Lung (tissue), 13 donors: Measurements from ENCODE around the gene TRIM52. TPM values are rescaled to one million over a fixed set of nuclear protein-coding genes. Genes with fewer than 3 reads are reported as not detected.
A peak's percentile ranks its signal among the peaks of the same experiment; 100 is the strongest.

Source experiments
- ATAC-seq: fragments of 200-7000 bp; cut with Tn5 transposase; one replicate; pipeline ENCODE4 v1.9.1; 2020; ENCODE audit warnings: moderate number of reproducible peaks; ENCODE audit not compliant: insufficient read depth, low FRiP score
- DNase-seq, 3 donors: peaks; one replicate each; pipeline ENCODE4 v3.0.0-alpha.2; 2013 to 2017
- H3K27ac ChIP-seq, 2 donors: one replicate each; pipeline ENCODE4 v1.5.1; 2013; ENCODE audit warnings: mild to moderate bottlenecking in 2 of 2, moderate library complexity in 2 of 2, control low read depth in 1 of 2, inconsistent platforms in 1 of 2, low read depth in 1 of 2, low read length in 1 of 2
- H3K27me3 ChIP-seq, 3 donors: one replicate each; pipeline ENCODE4 v1.5.1; 2013; ENCODE audit warnings: low read length in 2 of 3; ENCODE audit not compliant: control insufficient read depth in 3 of 3, insufficient read depth in 3 of 3
- H3K36me3 ChIP-seq, 4 donors: one replicate each; pipeline ENCODE4 v1.5.1; 2013; ENCODE audit warnings: low read length in 4 of 4, mild to moderate bottlenecking in 1 of 4, moderate library complexity in 1 of 4; ENCODE audit not compliant: control insufficient read depth in 4 of 4, insufficient read depth in 4 of 4
- H3K4me1 ChIP-seq, 5 donors: one replicate each; pipeline ENCODE4 v1.5.1; 2013; ENCODE audit warnings: low read length in 5 of 5, mild to moderate bottlenecking in 2 of 5, moderate library complexity in 1 of 5; ENCODE audit not compliant: control insufficient read depth in 5 of 5, insufficient read depth in 5 of 5
- H3K4me3 ChIP-seq: one replicate; pipeline ENCODE4 v1.5.1; 2013; ENCODE audit warnings: mild to moderate bottlenecking, control low read depth, moderate library complexity
- H3K9ac ChIP-seq, 2 donors: one replicate each; pipeline ENCODE4 v1.5.1; 2013; ENCODE audit warnings: low read length in 2 of 2, control low read depth in 1 of 2; ENCODE audit not compliant: insufficient read depth in 1 of 2
- H3K9me3 ChIP-seq, 4 donors: one replicate each; pipeline ENCODE4 v1.5.1; 2013; ENCODE audit warnings: low read length in 3 of 4, mild to moderate bottlenecking in 1 of 4, moderate library complexity in 1 of 4; ENCODE audit not compliant: control insufficient read depth in 4 of 4, insufficient read depth in 3 of 4
- CTCF ChIP-seq: IDR thresholded peaks from 2 replicates; pipeline ENCODE4 v1.5.1; 2012; ENCODE audit warnings: mild to moderate bottlenecking; ENCODE audit errors: control extremely low read depth, extremely low read depth
- WGBS, 2 donors: extraction: QIAGEN DNeasy Blood & Tissue Kit; methylation state at CpG; one replicate each; pipeline ENCODE4 v1.1.7; 2013; 5-methylcytosine and 5-hydroxymethylcytosine counted together
- polyA plus RNA-seq, 2 donors: library from polyadenylated mRNA; stranded (reverse); fragments of 200-250 nt; gene quantifications; one replicate each; pipeline ENCODE4 v1.2.1, GENCODE V29; 2013
- small RNA-seq: library from RNA; depleted of rRNA; stranded (forward); fragments of <200 nt; gene quantifications from one replicate; pipeline ENCODE3, GENCODE V24; 2014; ENCODE audit warnings: low replicate concordance
- total RNA-seq, 2 donors: library from RNA; depleted of rRNA in 1 of 2; stranded (reverse); fragments of >200 nt in 1 of 2; gene quantifications; one replicate each; pipeline ENCODE4 v1.2.1, GENCODE V29; 2014 to 2021
- donor health status: control.
- donor health status: control.
- donor health status: Bipolar disorder and iron deficiency.
- donor health status: healthy.
- donor health status: DM: yes; HTN: yes; CAD: no.

The TRIM52 gene
- total and polyA plus RNA-seq, 4 donors, result 6.5 to 19.3 (median 13.8) TPM

DNA sequence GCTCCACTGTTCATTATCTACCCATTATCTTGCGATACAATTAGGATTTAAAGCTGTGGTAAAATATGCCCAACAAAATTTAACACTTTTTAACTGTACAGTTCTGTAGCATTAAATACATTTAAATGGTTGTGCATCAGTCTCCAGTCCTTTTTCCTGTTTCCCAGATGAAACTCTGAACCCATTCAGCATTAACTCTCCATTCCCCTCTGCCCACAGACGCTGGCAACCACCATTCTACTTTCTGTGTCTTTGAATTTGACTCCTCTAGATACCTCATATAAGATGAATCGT lies 53.0 kb downstream of the TRIM52 start:
- Histone ChIP-seq H3K27ac (no peak overlapping the region), H3K4me3 (no peak overlapping the region), H3K9ac (no peak overlapping the region), H3K9me3 (no peaks in the 10 kb centered on the region), H3K27me3 (peaks cover 0 to 26% (median 12%) of the 10 kb centered on the region in 3 donors), H3K4me1 (peaks cover 0 to 22% (median 4%) of the 10 kb centered on the region in 5 donors), H3K36me3 (no peaks in the 10 kb centered on the region)
- no peak for ATAC-seq
- WGBS, 2 donors, result 36 to 41% methylated on average over 3 of the region's 3 CpGs
- no peak for TF ChIP-seq CTCF
- DNase-seq, result no peak

DNA sequence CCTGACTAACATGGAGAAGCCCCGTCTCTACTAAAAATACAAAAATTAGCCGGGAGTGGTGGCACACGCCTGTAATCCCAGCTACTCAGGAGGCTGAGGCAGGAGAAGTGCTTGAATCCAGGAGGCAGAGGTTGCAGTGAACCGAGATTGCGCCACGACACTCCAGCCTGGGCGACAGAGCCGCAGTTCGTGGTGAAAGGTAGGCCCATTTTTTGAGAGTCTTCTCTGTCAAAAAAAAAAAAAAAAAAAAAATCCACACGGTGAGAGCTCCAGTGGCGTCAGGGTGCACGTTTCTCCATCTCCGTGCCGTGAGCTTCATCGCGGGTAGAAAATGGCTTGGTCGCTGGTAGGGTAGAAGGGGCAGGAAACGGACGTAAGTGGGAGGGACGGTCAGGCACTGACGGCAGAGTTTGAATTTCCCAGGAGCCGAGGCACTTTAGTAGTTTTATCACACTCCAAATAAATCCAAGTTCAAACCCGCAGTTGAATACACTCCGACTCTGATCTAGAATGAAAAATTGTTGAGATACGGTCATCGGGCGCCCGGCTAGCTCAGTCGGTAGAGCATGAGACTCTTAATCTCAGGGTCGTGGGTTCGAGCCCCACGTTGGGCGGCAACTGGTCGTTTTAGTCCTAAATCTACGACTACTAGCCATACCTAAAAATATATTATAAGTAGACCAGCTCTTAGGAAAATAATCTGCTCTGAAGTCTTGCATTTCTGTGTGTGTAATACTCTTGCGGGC lies 53.6 kb downstream of the TRIM52 start:
- Histone ChIP-seq H3K4me1 (peaks cover 0 to 22% (median 4%) of the 10 kb centered on the region in 5 donors), H3K9me3 (no peaks in the 10 kb centered on the region), H3K36me3 (no peaks in the 10 kb centered on the region), H3K27me3 (peaks cover 0 to 26% (median 14%) of the 10 kb centered on the region in 3 donors), H3K27ac (peak overlapping the region; percentile 42 to 58), H3K9ac (peak overlapping the region in 1 of 2 donors; percentile 53), H3K4me3 (peak overlapping the region; percentile 4)
- peak; percentile 80 to 88 (median 87) for DNase-seq
- TF ChIP-seq CTCF, result no peak
- WGBS, 2 donors, result 1% methylated on average over 36 of the region's 36 CpGs
- peak; percentile 39 for ATAC-seq

- WGBS, 2 donors, result 3 to 13% methylated on average over 37 of the region's 37 CpGs
- Histone ChIP-seq H3K27ac (peak overlapping the region in 1 of 2 donors; percentile 68), H3K4me1 (peaks cover 0 to 22% (median 4%) of the 10 kb centered on the region in 5 donors), H3K27me3 (peaks cover 0 to 32% (median 23%) of the 10 kb centered on the region in 3 donors), H3K36me3 (no peaks in the 10 kb centered on the region), H3K9ac (peak overlapping the region in 1 of 2 donors; percentile 42), H3K9me3 (no peaks in the 10 kb centered on the region), H3K4me3 (peak overlapping the region; percentile 11)
- peak in 2 of 3 donors; percentile 23 to 47 for DNase-seq
- no peak for TF ChIP-seq CTCF
- ATAC-seq, result no peak
These were observed 54.9 kb downstream of the TRIM52 start for GRCh38 chr5:181205761-181206649.

Small RNA genes lying within 50 kb of the gene (small RNA-seq; reads per million reads assigned to genes)
- not detected for gene MIR4638
- gene RNU6-705P, result not detected
- not detected for gene SNORD95
- gene SNORD96A, result not detected

Other genes with a start within 250 kb of the TRIM52 start
- gene BTNL9, start 220.9 kb downstream of the TRIM52 start, total RNA-seq, result 10 to 100 TPM; 23.5 to 73.1 TPM
- gene BTNL9, start 220.9 kb downstream of the TRIM52 start, polyA plus RNA-seq, result 10 to 100 TPM; 54.5 to 70.1 TPM
- not detected for gene OR2V1, start 130.0 kb downstream of the TRIM52 start, total RNA-seq
- gene OR2V1, start 130.0 kb downstream of the TRIM52 start, polyA plus RNA-seq, result not detected
- not detected for gene OR2V2, start 113.6 kb downstream of the TRIM52 start, total RNA-seq
- gene OR2V2, start 113.6 kb downstream of the TRIM52 start, polyA plus RNA-seq, result not detected
- 1 to 10 TPM in 1 of 2 donors, under 1 TPM in 1; 0.46 to 3.8 TPM for gene TRIM7, start 55.9 kb downstream of the TRIM52 start, total RNA-seq
- 1 to 10 TPM; 1.2 to 3.6 TPM for gene TRIM7, start 55.9 kb downstream of the TRIM52 start, polyA plus RNA-seq
- 10 to 100 TPM; 13.1 to 38.6 TPM for gene TRIM41, start 37.9 kb downstream of the TRIM52 start, total RNA-seq
- 10 to 100 TPM; 20.3 to 24.1 TPM for gene TRIM41, start 37.9 kb downstream of the TRIM52 start, polyA plus RNA-seq
- gene RACK1, start 17.2 kb downstream of the TRIM52 start, total RNA-seq, result 1,000 to 10,000 TPM; 1,254 to 2,994 TPM
- gene RACK1, start 17.2 kb downstream of the TRIM52 start, polyA plus RNA-seq, result 1,000 to 10,000 TPM; 1,850 to 2,028 TPM
- gene OR4F3, start 106.1 kb upstream of the TRIM52 start, total RNA-seq, result not detected
- gene OR4F3, start 106.1 kb upstream of the TRIM52 start, polyA plus RNA-seq, result not detected